Transverse colon (tissue), 3 donors: Measurements from ENCODE around the gene FAM131B.

Experiments
- POLR2A ChIP-seq: fragments of 450-650 bp; IDR thresholded peaks from one replicate; pipeline ENCODE4 v1.6.1; 2016; ENCODE audit warnings: antibody characterized with exemption, mild to moderate bottlenecking, moderate library complexity
- TF ChIP-seq, protein P1 (sequence below), 5 experiments: fragments of 200-600 bp in 3 of 5; fragments of 450-650 bp in 2 of 5; sonication (generic) in 3 of 5; IDR thresholded peaks; 1 replicate in 2 of 5; 2 replicates in 3 of 5; pipeline ENCODE4 v1.5.1; 2016 to 2017; ENCODE audit warnings: antibody characterized with exemption in 5 of 5, inconsistent platforms in 3 of 5, mild to moderate bottlenecking in 2 of 5, moderate library complexity in 1 of 5

GRCh38 chr7:143375298-143376034, 13.0 kb upstream of the FAM131B start:
- TF ChIP-seq, protein P1, sequence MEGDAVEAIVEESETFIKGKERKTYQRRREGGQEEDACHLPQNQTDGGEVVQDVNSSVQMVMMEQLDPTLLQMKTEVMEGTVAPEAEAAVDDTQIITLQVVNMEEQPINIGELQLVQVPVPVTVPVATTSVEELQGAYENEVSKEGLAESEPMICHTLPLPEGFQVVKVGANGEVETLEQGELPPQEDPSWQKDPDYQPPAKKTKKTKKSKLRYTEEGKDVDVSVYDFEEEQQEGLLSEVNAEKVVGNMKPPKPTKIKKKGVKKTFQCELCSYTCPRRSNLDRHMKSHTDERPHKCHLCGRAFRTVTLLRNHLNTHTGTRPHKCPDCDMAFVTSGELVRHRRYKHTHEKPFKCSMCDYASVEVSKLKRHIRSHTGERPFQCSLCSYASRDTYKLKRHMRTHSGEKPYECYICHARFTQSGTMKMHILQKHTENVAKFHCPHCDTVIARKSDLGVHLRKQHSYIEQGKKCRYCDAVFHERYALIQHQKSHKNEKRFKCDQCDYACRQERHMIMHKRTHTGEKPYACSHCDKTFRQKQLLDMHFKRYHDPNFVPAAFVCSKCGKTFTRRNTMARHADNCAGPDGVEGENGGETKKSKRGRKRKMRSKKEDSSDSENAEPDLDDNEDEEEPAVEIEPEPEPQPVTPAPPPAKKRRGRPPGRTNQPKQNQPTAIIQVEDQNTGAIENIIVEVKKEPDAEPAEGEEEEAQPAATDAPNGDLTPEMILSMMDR (IDR thresholded peaks at IDR 0.05) = no peak
- TF ChIP-seq POLR2A = no peak
